Measurements from ENCODE around the gene IGFLR1. TPM values are rescaled to one million over a fixed set of nuclear protein-coding genes. Genes with fewer than 3 reads are reported as not detected.
"Not testable (repeated sequence)": the region's sequence is repeated elsewhere in the genome, so short reads cannot be mapped to it uniquely, and the experiment has no call there.

Gene IGFLR1
- total RNA-seq, 1 experiment from 2014 or later, result 4.9 TPM

DNA sequence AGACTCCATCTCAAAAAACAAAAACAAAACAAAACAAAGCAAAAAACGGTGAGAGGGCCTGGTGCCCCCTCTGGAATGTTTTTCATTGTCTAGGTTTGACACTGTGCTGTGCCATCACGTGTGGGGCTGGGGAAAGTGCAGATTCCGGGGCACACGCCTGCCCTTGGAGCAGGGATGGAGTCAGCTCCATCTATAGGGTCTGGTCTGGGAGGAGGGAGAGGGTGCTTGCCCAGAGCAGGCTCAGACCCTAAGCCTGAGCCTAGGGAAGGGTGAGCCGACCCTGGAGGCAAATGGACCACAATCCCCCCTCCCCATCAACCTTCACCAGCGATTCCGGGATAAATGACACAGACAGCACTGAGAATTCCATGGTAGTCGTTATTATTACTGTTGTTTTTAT is 48.8 kb downstream of the IGFLR1 start:
- Histone ChIP-seq H3K4me1 (ENCODE audit: insufficient read depth, low read length, poor library complexity, severe bottlenecking) (no peaks in the 10 kb centered on the region), H3K4me3 (ENCODE audit: low read depth, low read length, poor library complexity, severe bottlenecking) (no peak overlapping the region), H3K27ac (ENCODE audit: low read depth, low read length, poor library complexity, severe bottlenecking) (no peak overlapping the region), H3K9me3 (ENCODE audit: low read depth, low read length, poor library complexity, severe bottlenecking) (no peaks in the 10 kb centered on the region), H3K27me3 (replicated peaks; ENCODE audit: insufficient read depth, low read depth, low read length, poor library complexity) (no peaks in the 10 kb centered on the region), H3K36me3 (ENCODE audit: insufficient read depth, low read length, poor library complexity, severe bottlenecking) (no peaks in the 10 kb centered on the region)
- DNase-seq (ENCODE audit: low spot score), result no peak
- intact Hi-C loops (cut with micrococcal nuclease; ENCODE audit: unreplicated experiment), result loop anchor here (2.0 to 5.0 kb wide), 2 partner anchors 129 to 239 kb away; no protein-coding TSS in a partner anchor
- ChIA-PET CTCF (interaction anchor here (0.7 kb wide), 1 partner anchor 12 kb away, joined by 4 read pairs; no protein-coding TSS in a partner anchor), POLR2A (ENCODE audit: low non-redundant PET) (no interaction called here)
- TF ChIP-seq, protein P1, sequence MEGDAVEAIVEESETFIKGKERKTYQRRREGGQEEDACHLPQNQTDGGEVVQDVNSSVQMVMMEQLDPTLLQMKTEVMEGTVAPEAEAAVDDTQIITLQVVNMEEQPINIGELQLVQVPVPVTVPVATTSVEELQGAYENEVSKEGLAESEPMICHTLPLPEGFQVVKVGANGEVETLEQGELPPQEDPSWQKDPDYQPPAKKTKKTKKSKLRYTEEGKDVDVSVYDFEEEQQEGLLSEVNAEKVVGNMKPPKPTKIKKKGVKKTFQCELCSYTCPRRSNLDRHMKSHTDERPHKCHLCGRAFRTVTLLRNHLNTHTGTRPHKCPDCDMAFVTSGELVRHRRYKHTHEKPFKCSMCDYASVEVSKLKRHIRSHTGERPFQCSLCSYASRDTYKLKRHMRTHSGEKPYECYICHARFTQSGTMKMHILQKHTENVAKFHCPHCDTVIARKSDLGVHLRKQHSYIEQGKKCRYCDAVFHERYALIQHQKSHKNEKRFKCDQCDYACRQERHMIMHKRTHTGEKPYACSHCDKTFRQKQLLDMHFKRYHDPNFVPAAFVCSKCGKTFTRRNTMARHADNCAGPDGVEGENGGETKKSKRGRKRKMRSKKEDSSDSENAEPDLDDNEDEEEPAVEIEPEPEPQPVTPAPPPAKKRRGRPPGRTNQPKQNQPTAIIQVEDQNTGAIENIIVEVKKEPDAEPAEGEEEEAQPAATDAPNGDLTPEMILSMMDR (conservative IDR thresholded peaks at IDR 0.05; ENCODE audit: low read depth, low read length), result no peak
- no peak for TF ChIP-seq EZH2 (IDR thresholded peaks at IDR 0.05; ENCODE audit: borderline replicate concordance, low read depth, low read length, poor library complexity, severe bottlenecking)
- BruUV-seq (replicated peaks), result no TSS peak

DNA sequence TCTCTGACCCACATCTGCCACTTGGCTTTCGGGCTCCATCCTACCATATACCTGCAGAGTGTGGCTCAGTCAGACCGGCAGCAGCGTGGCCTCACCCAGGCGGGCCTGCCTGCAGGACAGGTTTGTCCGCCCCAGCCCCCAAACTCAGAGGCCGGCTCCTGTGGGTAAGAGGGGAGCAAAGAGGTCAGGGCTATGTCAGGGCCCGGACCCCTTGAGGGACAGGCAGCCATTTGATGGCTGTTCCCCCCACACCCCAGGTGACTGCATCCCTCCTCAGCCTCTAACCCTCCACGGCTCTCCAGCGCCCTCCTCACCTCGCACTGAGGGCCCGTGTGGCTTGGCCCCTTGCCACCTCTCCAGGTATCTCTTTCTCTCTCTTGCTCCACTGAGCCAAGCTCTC is 50.2 kb downstream of the IGFLR1 start:
- H3K36me3 ChIP-seq (ENCODE audit: insufficient read depth, low read length, poor library complexity, severe bottlenecking), result no peaks in the 10 kb centered on the region
- no peaks in the 10 kb centered on the region for H3K9me3 ChIP-seq (ENCODE audit: low read depth, low read length, poor library complexity, severe bottlenecking)
- H3K4me3 ChIP-seq (ENCODE audit: low read depth, low read length, poor library complexity, severe bottlenecking), result no peak overlapping the region
- intact Hi-C loops (cut with micrococcal nuclease; ENCODE audit: unreplicated experiment), result loop anchor here (2.0 to 5.0 kb wide), 2 partner anchors 130 to 241 kb away; no protein-coding TSS in a partner anchor
- H3K27ac ChIP-seq (ENCODE audit: low read depth, low read length, poor library complexity, severe bottlenecking), result no peak overlapping the region
- ChIA-PET CTCF (interaction anchor here (0.6 kb wide), 1 partner anchor 56 kb away, joined by 4 read pairs; no protein-coding TSS in a partner anchor), POLR2A (ENCODE audit: low non-redundant PET) (no interaction called here)
- no peaks in the 10 kb centered on the region for H3K4me1 ChIP-seq (ENCODE audit: insufficient read depth, low read length, poor library complexity, severe bottlenecking)
- no TSS peak for BruUV-seq (replicated peaks)
- no peak for DNase-seq (ENCODE audit: low spot score)
- TF ChIP-seq EZH2 (IDR thresholded peaks at IDR 0.05; ENCODE audit: borderline replicate concordance, low read depth, low read length, poor library complexity, severe bottlenecking), result no peak
- TF ChIP-seq, protein P1 (conservative IDR thresholded peaks at IDR 0.05; ENCODE audit: low read depth, low read length), result no peak
- no peaks in the 10 kb centered on the region for H3K27me3 ChIP-seq (replicated peaks; ENCODE audit: insufficient read depth, low read depth, low read length, poor library complexity)

DNA sequence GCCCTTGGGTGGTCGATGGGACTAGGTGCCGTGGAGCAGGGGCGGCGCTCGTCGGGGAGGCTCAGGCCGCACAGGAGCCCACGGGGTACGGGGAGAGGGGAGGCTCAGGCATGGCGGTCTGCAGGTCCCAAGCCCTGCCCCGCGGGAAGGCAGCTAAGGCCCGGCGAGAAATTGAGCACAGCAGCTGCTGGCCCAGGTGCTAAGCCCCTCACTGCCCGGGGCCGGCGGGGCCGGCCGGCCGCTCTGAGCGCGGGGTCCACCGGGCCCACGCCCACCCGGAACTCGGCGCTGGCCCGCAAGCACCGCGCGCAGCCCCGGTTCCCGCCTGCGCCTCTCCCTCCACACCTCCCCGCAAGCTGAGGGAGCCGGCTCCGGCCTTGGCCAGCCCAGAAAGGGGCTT is 51.1 kb downstream of the IGFLR1 start:
- H3K4me3 ChIP-seq (ENCODE audit: low read depth, low read length, poor library complexity, severe bottlenecking); H3K27ac ChIP-seq (ENCODE audit: low read depth, low read length, poor library complexity, severe bottlenecking); POLR2A ChIA-PET (ENCODE audit: low non-redundant PET); H3K27me3 ChIP-seq (replicated peaks; ENCODE audit: insufficient read depth, low read depth, low read length, poor library complexity); H3K4me1 ChIP-seq (ENCODE audit: insufficient read depth, low read length, poor library complexity, severe bottlenecking); DNase-seq (ENCODE audit: low spot score); BruUV-seq (replicated peaks); CTCF ChIA-PET; H3K9me3 ChIP-seq (ENCODE audit: low read depth, low read length, poor library complexity, severe bottlenecking); H3K36me3 ChIP-seq (ENCODE audit: insufficient read depth, low read length, poor library complexity, severe bottlenecking): not testable (repeated sequence)
- intact Hi-C loops (cut with micrococcal nuclease; ENCODE audit: unreplicated experiment), result loop anchor here (5.0 kb wide), 1 partner anchor 131 kb away; no protein-coding TSS in a partner anchor

DNA sequence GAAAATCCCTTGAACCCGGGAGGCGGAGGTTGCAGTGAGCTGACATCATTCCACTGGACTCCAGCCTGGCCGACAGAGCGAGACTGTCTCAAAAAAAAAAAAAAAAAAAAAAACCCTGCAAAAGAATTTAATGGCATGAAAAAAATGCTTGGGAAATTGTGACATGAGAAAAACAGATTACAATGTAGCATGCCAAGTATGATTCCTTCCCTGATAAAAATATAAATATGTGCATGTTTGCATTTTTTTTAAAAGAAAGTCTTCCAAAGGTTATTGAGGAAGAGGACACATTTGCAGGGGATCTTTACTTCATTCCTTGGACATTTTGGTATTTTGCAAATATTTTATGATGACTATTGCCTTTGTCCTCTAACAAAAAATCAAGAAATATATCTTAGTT is 52.4 kb downstream of the IGFLR1 start:
- Histone ChIP-seq H3K4me1 (ENCODE audit: insufficient read depth, low read length, poor library complexity, severe bottlenecking) (no peaks in the 10 kb centered on the region), H3K4me3 (ENCODE audit: low read depth, low read length, poor library complexity, severe bottlenecking) (no peak overlapping the region), H3K27ac (ENCODE audit: low read depth, low read length, poor library complexity, severe bottlenecking) (no peak overlapping the region), H3K27me3 (replicated peaks; ENCODE audit: insufficient read depth, low read depth, low read length, poor library complexity) (no peaks in the 10 kb centered on the region), H3K36me3 (ENCODE audit: insufficient read depth, low read length, poor library complexity, severe bottlenecking) (no peaks in the 10 kb centered on the region), H3K9me3 (ENCODE audit: low read depth, low read length, poor library complexity, severe bottlenecking) (no peaks in the 10 kb centered on the region)
- ChIA-PET POLR2A (ENCODE audit: low non-redundant PET) (no interaction called here), CTCF (interaction anchor here (1.1 kb wide), 1 partner anchor 46 kb away, joined by 3 read pairs; no protein-coding TSS in a partner anchor)
- no peak for TF ChIP-seq EZH2 (IDR thresholded peaks at IDR 0.05; ENCODE audit: borderline replicate concordance, low read depth, low read length, poor library complexity, severe bottlenecking)
- TF ChIP-seq, protein P1 (conservative IDR thresholded peaks at IDR 0.05; ENCODE audit: low read depth, low read length), result no peak
- intact Hi-C loops (cut with micrococcal nuclease; ENCODE audit: unreplicated experiment), result loop anchor here (5.0 kb wide), 1 partner anchor 132 kb away; no protein-coding TSS in a partner anchor
- no peak for DNase-seq (ENCODE audit: low spot score)
- no TSS peak for BruUV-seq (replicated peaks)
